Lower lobe of right lung (tissue), 2 donors: ENCODE results near the gene OS9. TPM values are rescaled to one million over a fixed set of nuclear protein-coding genes. Genes with fewer than 3 reads are reported as not detected.

Experiments
- ATAC-seq, 2 donors: fragments of 200-7000 bp; cut with Tn5 transposase; one replicate each; pipeline ENCODE4 v1.9.1; 2020 to 2022; ENCODE audit warnings: mild to moderate bottlenecking in 2 of 2, moderate library complexity in 2 of 2
- DNase-seq: peaks from one replicate; pipeline ENCODE4 v3.0.0-alpha.2; 2020
- H3K27ac ChIP-seq: fragments of 200-600 bp; one replicate; pipeline ENCODE4 v1.8.0; 2022
- H3K27me3 ChIP-seq: fragments of 200-600 bp; one replicate; pipeline ENCODE4 v1.8.0; 2022; ENCODE audit warnings: low read depth
- H3K36me3 ChIP-seq: fragments of 200-600 bp; one replicate; pipeline ENCODE4 v1.8.0; 2022; ENCODE audit warnings: mild to moderate bottlenecking
- H3K4me1 ChIP-seq: fragments of 200-600 bp; one replicate; pipeline ENCODE4 v1.8.0; 2022
- H3K4me3 ChIP-seq: fragments of 200-600 bp; one replicate; pipeline ENCODE4 v1.8.0; 2022; ENCODE audit warnings: mild to moderate bottlenecking
- H3K9me3 ChIP-seq: fragments of 200-600 bp; one replicate; pipeline ENCODE4 v1.8.0; 2022
- CTCF ChIP-seq: fragments of 200-600 bp; IDR thresholded peaks from one replicate; pipeline ENCODE4 v1.8.0; 2022; ENCODE audit warnings: antibody characterized with exemption, mild to moderate bottlenecking
- intact Hi-C: fragments of 100-400 bp; cut with DNase I; formaldehyde crosslinking; loops from one replicate; pipeline ENCODE4 v1.11.0; 2022
- total RNA-seq: library from RNA; stranded (reverse); fragmentation: NEBNext Ultra II Directional; extraction: Animal tissue kit (Norgen Biotek cat#: 25700); gene quantifications from one replicate; pipeline ENCODE4 v1.2.1, GENCODE V29; 2021
- donor health status: DM: no; HTN: yes; CAD: no; lungs with severe emphysema.

OS9 gene
- total RNA-seq, 1 donor from 2014 or later: 294 TPM

GRCh38 chr12:57756406-57757341, 62.7 kb downstream of the OS9 start:
- H3K4me3 ChIP-seq: peak overlapping the region; percentile 64
- no peak overlapping the region for H3K27ac ChIP-seq
- no peaks in the 10 kb centered on the region for H3K9me3 ChIP-seq
- H3K27me3 ChIP-seq: no peaks in the 10 kb centered on the region
- ATAC-seq: no peak
- DNase-seq: peak; percentile 72
- peak; percentile 63 for TF ChIP-seq CTCF
- peaks cover 22% of the 10 kb centered on the region for H3K36me3 ChIP-seq
- intact Hi-C loops: no loop called here
- peaks cover 36% of the 10 kb centered on the region for H3K4me1 ChIP-seq

- intact Hi-C loops: no loop called here
- Histone ChIP-seq H3K4me3 (no peak overlapping the region), H3K4me1 (peaks cover 32% of the 10 kb centered on the region), H3K36me3 (peaks cover 22% of the 10 kb centered on the region), H3K9me3 (no peaks in the 10 kb centered on the region), H3K27ac (no peak overlapping the region), H3K27me3 (no peaks in the 10 kb centered on the region)
- DNase-seq: no peak
- no peak for ATAC-seq
- no peak for TF ChIP-seq CTCF
Observed at GRCh38 chr12:57757771-57758170, 63.8 kb downstream of the OS9 start.

- peaks cover 22% of the 10 kb centered on the region for H3K36me3 ChIP-seq
- TF ChIP-seq CTCF: no peak
- intact Hi-C loops: no loop called here
- no peak overlapping the region for H3K27ac ChIP-seq
- peaks cover 6% of the 10 kb centered on the region for H3K27me3 ChIP-seq
- no peak overlapping the region for H3K4me3 ChIP-seq
- H3K9me3 ChIP-seq: no peaks in the 10 kb centered on the region
- no peak for ATAC-seq
- H3K4me1 ChIP-seq: peaks cover 22% of the 10 kb centered on the region
- DNase-seq: no peak
Observed at GRCh38 chr12:57758552-57759359, 64.8 kb downstream of the OS9 start.

DNA sequence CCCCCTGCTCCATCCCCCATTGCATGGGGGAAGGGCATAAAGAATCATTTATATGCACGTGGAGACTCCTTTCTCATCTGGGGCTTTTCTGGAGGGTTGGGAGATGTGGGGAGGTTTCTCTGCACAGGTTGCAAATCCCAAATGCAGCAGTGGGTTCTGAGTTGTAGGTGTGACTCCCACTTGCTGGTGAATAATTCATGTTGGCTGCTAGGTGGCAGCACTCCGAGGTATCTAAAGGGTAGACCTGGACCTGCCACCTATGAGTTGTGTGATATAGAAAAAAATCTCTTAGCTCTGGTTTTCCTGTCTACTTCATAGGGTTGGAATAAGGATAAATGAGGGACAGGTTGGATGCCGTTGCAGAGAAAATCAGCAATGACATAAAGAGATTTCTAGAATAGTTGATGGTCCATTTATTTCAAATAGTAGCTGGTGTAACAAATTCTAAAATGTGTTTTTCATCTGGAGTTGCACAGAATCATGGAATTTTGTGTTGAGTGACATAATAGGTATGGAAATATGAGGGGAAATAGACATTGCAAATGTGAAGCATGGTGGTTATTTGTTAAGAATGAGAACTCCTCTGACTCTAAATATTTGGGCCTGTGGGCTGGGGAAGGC, 65.5 kb downstream of the OS9 start:
- TF ChIP-seq CTCF: peak; percentile 31
- no peak overlapping the region for H3K27ac ChIP-seq
- ATAC-seq: no peak
- peaks cover 22% of the 10 kb centered on the region for H3K36me3 ChIP-seq
- intact Hi-C loops: no loop called here
- H3K4me3 ChIP-seq: no peak overlapping the region
- peaks cover 13% of the 10 kb centered on the region for H3K27me3 ChIP-seq
- no peaks in the 10 kb centered on the region for H3K9me3 ChIP-seq
- H3K4me1 ChIP-seq: peaks cover 16% of the 10 kb centered on the region
- no peak for DNase-seq

- ATAC-seq (no peak), DNase-seq (no peak)
- no peak overlapping the region for H3K4me3 ChIP-seq
- peaks cover 23% of the 10 kb centered on the region for H3K4me1 ChIP-seq
- peaks cover 22% of the 10 kb centered on the region for H3K36me3 ChIP-seq
- no peak for TF ChIP-seq CTCF
- H3K9me3 ChIP-seq: no peaks in the 10 kb centered on the region
- peaks cover 23% of the 10 kb centered on the region for H3K27me3 ChIP-seq
- intact Hi-C loops: no loop called here
- no peak overlapping the region for H3K27ac ChIP-seq
Observed at GRCh38 chr12:57760347-57760982, 66.5 kb downstream of the OS9 start.
